ENCODE measurements around the gene HMGCR.

DNA sequence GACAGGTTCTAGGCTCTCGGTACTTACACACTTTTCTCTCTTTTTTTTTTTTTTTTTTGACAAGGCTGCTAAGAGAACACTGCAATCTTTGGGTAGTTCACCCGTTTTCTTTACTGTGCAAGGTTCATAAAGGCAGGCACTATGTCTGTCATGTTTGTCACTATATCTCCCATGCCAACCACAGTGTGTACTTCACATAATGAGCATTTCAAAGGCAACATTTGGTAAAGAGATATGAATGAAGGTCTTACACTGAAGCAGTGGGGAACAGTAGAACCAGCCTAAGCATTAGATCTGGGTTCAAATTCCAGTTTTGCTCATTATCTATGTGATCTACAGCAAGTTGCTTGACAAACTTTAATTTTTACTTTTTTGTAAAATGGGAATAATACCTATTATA is 1.5 kb upstream of the HMGCR start:
- TF ChIP-seq POLR2A (IDR thresholded peaks at IDR 0.05; ENCODE audit: low read depth) (no peak), CTCF (IDR thresholded peaks at IDR 0.05) (no peak), POLR2AphosphoS5 (IDR thresholded peaks at IDR 0.05) (no peak)

All from esophagus muscularis mucosa (tissue), 3 donors.